OCI-LY3 (cell line): ENCODE measurements around the gene TTC14.
A peak's percentile ranks its signal among the peaks of the same experiment; 100 is the strongest.

Experiments
- EZH2phosphoT487 ChIP-seq: fragments of 200-600 bp; shearing (Covaris generic); IDR thresholded peaks from 2 replicates; pipeline ENCODE4 v1.6.1; 2018; ENCODE audit warnings: antibody characterized with exemption, mixed run types, low read depth
- TF ChIP-seq, protein P1 (sequence below): fragments of 200-600, 300-600 bp; sonication (generic); IDR thresholded peaks from 2 replicates; pipeline ENCODE4 v1.5.1; 2014; ENCODE audit warnings: antibody characterized with exemption, low read length, low read depth

DNA sequence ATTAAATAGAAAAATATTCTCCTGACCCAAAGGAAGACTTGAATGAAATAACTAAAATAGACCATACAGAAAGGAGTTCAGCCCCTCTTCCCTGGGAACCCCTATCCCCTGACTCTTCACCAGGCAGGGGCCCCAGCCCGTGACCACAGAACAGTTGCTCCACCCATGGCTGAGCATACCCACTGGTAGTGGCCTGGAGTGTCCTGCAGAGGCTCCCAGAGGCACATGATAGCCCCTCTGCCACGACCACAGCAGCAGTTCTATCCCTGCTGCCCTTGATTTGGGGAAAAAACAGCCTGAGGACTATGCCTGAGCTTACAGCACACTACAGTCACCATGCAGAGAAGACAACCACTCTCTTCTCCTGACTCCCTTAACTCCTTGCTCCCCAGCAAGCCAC, 31.8 kb downstream of the TTC14 start:
- TF ChIP-seq, protein P1, sequence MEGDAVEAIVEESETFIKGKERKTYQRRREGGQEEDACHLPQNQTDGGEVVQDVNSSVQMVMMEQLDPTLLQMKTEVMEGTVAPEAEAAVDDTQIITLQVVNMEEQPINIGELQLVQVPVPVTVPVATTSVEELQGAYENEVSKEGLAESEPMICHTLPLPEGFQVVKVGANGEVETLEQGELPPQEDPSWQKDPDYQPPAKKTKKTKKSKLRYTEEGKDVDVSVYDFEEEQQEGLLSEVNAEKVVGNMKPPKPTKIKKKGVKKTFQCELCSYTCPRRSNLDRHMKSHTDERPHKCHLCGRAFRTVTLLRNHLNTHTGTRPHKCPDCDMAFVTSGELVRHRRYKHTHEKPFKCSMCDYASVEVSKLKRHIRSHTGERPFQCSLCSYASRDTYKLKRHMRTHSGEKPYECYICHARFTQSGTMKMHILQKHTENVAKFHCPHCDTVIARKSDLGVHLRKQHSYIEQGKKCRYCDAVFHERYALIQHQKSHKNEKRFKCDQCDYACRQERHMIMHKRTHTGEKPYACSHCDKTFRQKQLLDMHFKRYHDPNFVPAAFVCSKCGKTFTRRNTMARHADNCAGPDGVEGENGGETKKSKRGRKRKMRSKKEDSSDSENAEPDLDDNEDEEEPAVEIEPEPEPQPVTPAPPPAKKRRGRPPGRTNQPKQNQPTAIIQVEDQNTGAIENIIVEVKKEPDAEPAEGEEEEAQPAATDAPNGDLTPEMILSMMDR, result peak; percentile 15; the same call in 1 of the 2 replicates
- no peak for TF ChIP-seq EZH2phosphoT487
